Fibroblast of peridontal ligament (primary cell): ENCODE measurements around the gene FA2H.

ENCODE experiments used
- DNase-seq: peaks from one replicate; pipeline ENCODE4 v3.0.0-alpha.2; 2010; ENCODE audit errors: extremely low read depth

FA2H gene

GRCh38 chr16:74744566-74744965, 30.1 kb downstream of the FA2H start:
- no peak for DNase-seq

DNA sequence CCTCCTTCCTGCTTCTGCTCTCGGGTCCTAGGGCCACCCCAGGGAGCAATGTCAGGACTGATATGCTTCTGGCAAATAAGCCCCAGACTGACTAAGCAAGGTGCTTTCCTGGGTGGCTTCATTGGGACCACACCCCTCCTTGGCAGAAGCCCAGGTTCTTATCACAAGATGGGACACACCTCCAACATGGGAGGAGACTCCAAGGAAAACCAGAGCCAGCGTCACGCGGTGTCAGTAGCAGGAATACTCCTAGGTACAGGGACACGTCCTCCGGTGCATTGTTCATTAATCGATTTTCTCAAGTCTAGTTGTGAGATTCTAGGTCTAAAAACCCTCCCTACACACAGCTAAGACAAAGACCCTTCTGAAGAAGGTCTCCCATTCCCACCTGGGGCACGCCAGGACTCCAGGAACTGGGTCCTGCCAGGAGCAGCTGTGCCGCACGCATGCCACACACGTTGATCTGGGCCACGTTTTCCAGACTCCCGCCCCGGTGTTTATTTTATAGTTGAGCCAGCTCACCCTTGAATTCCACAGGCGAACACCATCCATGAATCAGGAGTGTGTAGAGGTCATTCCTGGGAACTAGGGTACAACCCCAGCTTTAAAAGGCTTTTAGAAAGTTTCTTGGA, 30.8 kb downstream of the FA2H start:
- DNase-seq = peak; percentile 50

GRCh38 chr16:74743045-74743667, 31.5 kb downstream of the FA2H start:
- no peak for DNase-seq

DNA sequence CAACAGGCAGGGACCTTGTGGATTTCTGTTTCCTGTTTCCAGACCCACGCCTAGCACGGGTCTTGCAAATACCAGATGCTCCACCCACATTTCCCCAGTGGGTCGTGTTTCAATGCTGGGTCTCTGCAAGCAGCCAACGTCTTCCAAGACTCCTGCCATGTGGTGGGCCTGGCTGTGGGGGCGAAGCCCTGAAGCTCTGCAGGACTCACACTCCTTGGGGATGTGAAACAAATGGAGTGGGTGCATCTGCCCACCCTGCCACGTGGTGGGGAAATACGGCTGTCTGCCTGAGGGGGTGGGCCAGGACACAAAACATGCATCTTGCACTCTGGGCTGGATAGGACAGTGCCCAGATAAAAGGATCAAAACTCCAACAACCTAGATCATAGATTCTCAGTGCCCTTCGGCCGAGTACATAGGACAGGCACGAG, 32.6 kb downstream of the FA2H start:
- DNase-seq = no peak

GRCh38 chr16:74740795-74741304, 33.8 kb downstream of the FA2H start:
- no peak for DNase-seq

GRCh38 chr16:74739275-74739674, 35.3 kb downstream of the FA2H start:
- no peak for DNase-seq

GRCh38 chr16:74738816-74739215, 35.8 kb downstream of the FA2H start:
- no peak for DNase-seq

- DNase-seq = no peak
Measured at GRCh38 chr16:74738113-74738541, 36.5 kb downstream of the FA2H start.

DNA sequence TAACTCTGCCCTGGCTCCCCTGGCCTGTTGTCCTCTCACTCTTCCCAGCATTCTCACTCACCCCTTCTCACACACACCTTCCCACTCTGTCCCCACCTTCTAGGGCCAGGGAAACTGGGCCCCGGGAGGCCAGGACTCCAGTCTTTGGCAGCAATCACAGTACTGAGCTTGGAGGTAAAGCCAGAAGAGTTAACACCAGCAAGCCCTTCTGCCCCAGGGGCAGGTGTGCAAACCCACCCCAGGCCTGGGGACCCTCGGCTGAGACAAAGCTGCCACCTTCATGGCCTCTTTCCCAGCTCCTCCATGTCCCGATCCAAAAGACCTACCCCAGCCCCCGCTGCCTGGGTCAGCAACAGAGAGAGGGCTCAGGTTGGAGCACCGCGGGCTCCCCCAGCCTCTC, 37.1 kb downstream of the FA2H start:
- DNase-seq = no peak

DNA sequence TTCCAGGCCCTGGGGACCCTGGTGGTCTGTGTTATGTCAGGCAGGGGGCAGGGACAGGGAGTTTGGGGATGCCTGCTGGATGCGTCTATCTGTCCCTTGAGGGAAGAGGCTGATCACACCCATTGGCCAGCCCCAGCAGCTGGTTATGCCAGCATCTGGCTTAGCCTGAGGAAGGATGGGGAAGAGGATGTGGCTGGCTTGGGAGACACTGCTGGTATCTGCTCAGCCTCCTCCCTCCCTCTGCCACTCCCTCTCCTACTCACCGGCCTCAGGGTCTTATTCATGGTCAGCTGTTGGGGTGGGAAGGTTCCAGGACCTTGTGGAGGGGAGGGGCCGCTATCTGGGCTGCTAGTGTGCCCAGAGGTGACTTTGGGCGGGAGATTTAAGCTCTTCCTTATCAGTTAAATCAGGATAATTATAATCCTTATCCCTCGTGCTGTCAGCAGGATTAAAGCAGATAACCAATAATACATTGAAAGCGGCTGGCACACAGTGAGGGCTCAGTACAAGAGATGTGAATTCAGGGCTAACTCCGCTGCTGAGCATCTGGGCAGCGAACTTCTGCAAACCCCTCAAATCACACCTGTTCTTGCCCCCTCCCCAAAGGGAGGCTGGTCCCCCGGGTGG, 38.0 kb downstream of the FA2H start:
- no peak for DNase-seq

DNA sequence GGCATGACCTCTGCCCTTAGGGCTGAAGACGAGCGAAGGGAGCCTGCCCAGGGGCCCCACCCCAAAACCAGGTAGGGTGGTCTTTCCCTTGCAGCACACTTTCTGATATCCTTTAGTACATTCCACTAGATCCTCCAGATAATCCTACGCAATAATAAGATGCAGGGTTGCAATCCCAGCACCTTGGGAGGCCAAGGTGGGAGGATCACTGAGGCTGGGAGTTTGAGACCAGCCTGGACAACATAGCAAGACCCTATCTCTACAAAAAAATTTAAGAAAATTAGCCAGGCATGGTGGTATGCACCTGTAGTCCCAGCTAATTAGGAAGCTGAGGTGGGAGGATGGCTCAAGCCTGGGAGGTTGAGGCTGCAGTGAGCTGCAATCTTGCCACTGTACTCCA, 39.1 kb downstream of the FA2H start:
- no peak for DNase-seq

GRCh38 chr16:74735162-74735452, 39.5 kb downstream of the FA2H start:
- DNase-seq = no peak

DNA sequence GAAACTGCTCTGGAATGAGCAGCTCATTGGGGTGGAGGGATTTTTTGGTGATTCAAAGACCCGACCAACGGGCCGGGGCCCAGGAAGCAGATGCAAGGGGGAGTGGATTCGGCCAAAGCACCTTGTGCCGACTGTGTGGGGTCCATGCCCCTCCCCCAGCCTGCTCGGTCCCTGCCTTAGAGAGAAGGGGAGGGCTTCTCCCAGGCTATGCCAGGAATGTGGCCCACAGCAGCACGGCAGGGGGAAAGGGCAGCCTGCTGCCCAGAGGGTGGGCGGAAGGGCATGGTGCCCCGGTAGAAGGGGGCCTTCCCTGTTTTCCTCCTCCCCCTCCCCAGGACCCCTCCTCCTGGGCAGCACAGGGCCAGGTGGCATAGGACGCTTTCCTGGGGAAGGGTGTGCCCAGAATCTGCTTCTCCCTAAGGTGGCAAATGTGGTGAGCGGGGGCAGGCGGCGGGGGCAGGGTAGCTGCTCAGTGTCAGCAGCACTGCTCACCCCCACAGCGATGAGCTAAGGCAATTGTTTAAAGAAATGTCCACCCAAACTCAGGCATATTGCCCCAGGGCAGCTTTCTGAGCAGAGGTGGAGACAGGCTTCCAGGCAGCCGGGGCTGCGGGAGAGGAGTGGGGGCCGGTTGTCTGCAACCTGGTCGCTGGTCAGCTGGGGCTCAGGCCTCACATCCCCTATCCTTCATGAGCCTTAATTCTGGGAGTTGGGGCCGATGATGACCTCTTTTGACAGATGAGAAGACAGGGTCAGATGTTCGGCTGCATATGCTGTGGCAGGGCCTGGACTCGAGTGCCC, 40.1 kb downstream of the FA2H start:
- DNase-seq = no peak

DNA sequence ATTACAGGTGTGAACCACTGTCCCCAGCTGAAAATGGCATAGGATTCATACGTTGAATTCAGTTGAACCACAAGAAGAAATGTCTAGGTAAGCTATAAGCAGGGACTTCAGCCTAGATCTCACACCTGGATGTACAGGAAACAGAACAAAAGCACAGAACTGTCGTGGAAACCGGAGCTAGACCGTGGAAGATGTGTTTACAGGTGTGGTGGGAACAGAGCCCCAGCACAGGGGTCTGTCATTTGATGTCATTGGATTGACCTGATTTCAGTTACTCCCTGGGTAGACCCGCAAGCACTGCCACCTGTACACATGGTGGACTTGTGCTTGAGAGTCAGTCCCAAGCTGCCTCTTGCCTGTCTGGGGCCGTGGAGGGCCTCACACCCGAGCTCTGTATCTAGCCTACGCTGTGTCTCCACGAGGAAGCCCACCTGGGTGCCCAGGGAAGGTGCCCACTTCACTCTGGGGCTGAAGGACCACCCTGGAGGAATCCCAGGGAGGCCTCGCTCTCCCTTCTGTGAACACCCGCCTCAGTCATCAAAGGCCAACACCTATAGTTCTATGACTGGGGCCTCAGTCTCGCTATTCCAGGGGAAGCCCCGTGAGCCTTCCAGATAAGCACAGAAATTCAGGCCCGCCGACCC, 41.8 kb downstream of the FA2H start:
- no peak for DNase-seq

GRCh38 chr16:74731853-74732477, 42.7 kb downstream of the FA2H start:
- DNase-seq = no peak

- DNase-seq = no peak
Measured at GRCh38 chr16:74729783-74730683, 44.6 kb downstream of the FA2H start.

- no peak for DNase-seq
Measured at GRCh38 chr16:74727903-74728302, 46.7 kb downstream of the FA2H start.

GRCh38 chr16:74726716-74727115, 47.9 kb downstream of the FA2H start:
- no peak for DNase-seq

DNA sequence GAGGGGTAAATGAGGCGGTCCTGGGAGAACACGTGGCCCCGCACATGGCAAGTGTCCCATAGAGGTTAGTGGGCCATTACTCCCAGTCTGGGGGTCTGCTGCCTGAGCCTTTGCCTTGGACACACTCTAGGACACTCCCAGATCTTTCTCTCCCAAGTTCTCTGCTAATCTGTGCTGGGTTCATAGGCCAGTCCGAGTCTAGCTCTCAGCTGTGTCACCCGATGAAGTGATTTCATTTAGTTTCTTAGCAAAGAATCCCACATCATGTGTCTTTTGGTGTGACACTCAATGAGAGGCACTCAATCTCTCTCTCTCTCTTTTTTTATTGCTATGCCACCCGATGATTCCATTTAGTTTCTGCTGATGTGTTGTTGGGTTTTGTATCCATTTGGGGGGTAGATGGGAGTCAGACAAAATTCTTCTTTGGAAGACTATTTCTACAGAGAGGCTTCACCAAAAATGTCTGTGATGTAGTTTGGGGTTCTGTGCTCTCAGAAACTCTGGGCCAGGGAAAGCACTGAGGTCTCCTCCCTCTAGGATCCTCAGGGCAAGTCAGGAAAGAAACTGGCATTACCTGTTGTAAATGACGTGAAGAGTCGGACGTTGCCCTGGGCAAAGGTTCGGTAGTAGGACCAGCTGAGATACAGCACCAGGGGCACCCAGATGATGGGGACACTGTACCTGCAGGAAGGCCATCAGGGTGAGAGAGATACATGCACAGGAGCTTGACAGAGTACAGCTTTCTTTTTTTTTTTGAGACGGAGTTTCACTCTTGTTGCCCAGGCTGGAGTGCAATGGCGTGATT, 48.8 kb downstream of the FA2H start:
- DNase-seq = no peak
